SH-SY5Y (cell line): Measurements from ENCODE around the gene ARAP2.

ENCODE experiments used
- GATA2 ChIP-seq: IDR thresholded peaks from 2 replicates; pipeline ENCODE4 v1.6.1; 2011; ENCODE audit warnings: mild to moderate bottlenecking, low read depth, low read length
- GATA3 ChIP-seq: IDR thresholded peaks from 2 replicates; pipeline ENCODE4 v1.6.1; 2011; ENCODE audit warnings: low read depth, mild to moderate bottlenecking, low read length, moderate library complexity

GRCh38 chr4:36264207-36264826 lies 20.0 kb upstream of the ARAP2 start:
- no peak for TF ChIP-seq GATA2
- TF ChIP-seq GATA3: no peak
